OCI-LY3 (cell line): Measurements from ENCODE around the gene RSPRY1.

ENCODE experiments used
- CTCF ChIP-seq: fragments of 200-600, 300-600 bp; sonication (generic); IDR thresholded peaks from 2 replicates; pipeline ENCODE4 v1.5.1; 2014; ENCODE audit warnings: antibody characterized with exemption, low read length, low read depth
- EZH2phosphoT487 ChIP-seq: fragments of 200-600 bp; shearing (Covaris generic); IDR thresholded peaks from 2 replicates; pipeline ENCODE4 v1.6.1; 2018; ENCODE audit warnings: antibody characterized with exemption, mixed run types, low read depth

- TF ChIP-seq CTCF (no peak), EZH2phosphoT487 (no peak)
Measured at GRCh38 chr16:57167538-57167937, 18.6 kb upstream of the RSPRY1 start.
